ENCODE results near the gene COASY.

COASY gene

DNA sequence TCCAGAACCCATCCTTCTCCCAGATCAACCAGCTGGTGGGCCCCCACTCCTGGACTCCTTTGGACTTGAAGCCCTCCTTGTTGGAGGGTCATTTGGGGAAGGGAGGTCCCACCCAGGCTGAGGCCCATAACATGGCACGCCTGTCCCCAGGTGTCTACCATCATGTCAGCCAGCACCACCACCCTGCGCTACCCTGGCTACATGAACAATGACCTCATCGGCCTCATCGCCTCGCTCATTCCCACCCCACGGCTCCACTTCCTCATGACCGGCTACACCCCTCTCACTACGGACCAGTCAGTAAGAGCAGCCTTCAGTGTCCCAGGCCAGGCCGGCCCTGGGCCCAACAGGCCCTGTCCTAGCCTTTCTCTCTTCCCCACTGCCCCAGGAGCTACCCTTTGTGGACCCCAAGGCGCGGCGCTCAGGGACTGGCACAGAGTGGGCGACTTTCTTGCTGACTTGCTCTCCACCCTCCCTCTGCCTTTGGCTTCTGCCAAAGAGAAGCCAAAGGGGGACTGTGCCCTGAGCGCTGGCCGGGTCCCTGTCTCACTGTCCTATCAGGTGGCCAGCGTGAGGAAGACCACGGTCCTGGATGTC is 51.8 kb downstream of the COASY start:
- Histone ChIP-seq H3K9me3 (ENCODE audit: insufficient read depth, low read depth, low read length) (no peaks in the 10 kb centered on the region), H3K27me3 (ENCODE audit: insufficient read depth, low read length, poor library complexity, severe bottlenecking) (no peaks in the 10 kb centered on the region), H3K36me3 (ENCODE audit: insufficient read depth, low read length) (peaks cover 31% of the 10 kb centered on the region; the same call in 1 of the 2 replicates), H3K4me3 (ENCODE audit: low read length, poor library complexity, severe bottlenecking) (no peak overlapping the region), H3K9ac (ENCODE audit: low read depth, low read length, poor library complexity, severe bottlenecking) (no peak overlapping the region), H3K79me2 (ENCODE audit: insufficient read depth, low read length) (peaks cover 26% of the 10 kb centered on the region), H3K4me1 (ENCODE audit: insufficient read depth, low read length, poor library complexity, severe bottlenecking) (peaks cover 5% of the 10 kb centered on the region), H3F3A (ENCODE audit: low read depth) (no peaks in the 10 kb centered on the region), H3K4me2 (ENCODE audit: low read depth, low read length, poor library complexity, severe bottlenecking) (no peak overlapping the region), H2AFZ (ENCODE audit: low read length) (no peak overlapping the region), H3K9me2 (replicated peaks; ENCODE audit: low read depth, low read length) (no peaks in the 10 kb centered on the region), H4K20me1 (ENCODE audit: insufficient read depth, low read length, poor library complexity, severe bottlenecking) (peaks cover 3% of the 10 kb centered on the region)
- no peak for TF ChIP-seq EZH2phosphoT487 (IDR thresholded peaks at IDR 0.05; ENCODE audit: borderline replicate concordance)
- TF ChIP-seq, protein P1, sequence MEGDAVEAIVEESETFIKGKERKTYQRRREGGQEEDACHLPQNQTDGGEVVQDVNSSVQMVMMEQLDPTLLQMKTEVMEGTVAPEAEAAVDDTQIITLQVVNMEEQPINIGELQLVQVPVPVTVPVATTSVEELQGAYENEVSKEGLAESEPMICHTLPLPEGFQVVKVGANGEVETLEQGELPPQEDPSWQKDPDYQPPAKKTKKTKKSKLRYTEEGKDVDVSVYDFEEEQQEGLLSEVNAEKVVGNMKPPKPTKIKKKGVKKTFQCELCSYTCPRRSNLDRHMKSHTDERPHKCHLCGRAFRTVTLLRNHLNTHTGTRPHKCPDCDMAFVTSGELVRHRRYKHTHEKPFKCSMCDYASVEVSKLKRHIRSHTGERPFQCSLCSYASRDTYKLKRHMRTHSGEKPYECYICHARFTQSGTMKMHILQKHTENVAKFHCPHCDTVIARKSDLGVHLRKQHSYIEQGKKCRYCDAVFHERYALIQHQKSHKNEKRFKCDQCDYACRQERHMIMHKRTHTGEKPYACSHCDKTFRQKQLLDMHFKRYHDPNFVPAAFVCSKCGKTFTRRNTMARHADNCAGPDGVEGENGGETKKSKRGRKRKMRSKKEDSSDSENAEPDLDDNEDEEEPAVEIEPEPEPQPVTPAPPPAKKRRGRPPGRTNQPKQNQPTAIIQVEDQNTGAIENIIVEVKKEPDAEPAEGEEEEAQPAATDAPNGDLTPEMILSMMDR (conservative IDR thresholded peaks at IDR 0.05; ENCODE audit: low read length): no peak
